ENCODE results near the gene EFNA1. TPM values are rescaled to one million over a fixed set of nuclear protein-coding genes. Genes with fewer than 3 reads are reported as not detected.
A peak's percentile ranks its signal among the peaks of the same experiment; 100 is the strongest.

EFNA1 gene
- total and polyA plus RNA-seq, 2 of the 13 experiments (the other 11 are each of a cell fraction or from before 2014, with no cell fraction given): 81.8 to 874 TPM

DNA sequence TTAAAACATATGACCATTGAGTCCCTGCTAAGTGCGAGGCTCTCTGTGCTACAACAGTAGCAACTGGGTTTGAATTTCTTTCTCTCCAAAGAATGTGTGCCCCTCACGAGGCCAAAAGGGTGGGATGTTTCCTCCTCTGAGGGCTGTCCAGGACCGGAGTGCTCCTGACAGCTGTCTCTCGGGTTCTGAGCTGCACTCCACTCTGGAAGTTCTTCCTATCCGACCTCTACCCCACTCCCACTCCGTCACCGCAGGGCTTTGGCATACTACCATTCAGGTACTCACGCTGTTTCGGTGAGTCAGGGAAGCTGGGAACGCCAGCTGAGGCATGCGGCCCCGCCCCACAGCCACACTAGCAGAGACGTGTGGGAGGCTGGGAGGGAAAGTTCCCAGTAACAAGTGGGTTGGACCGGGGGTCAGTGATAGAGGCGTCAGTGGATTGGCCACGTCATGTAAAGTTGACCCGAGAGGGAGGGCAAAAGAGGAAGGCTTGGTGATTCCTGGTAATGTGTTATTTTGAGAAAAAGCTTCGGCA lies 7.3 kb downstream of the EFNA1 start (continued):
- peak; percentile 89; the same call in 1 of the 3 replicates for TF ChIP-seq MXI1 (IDR thresholded peaks at IDR 0.05; ENCODE audit: borderline replicate concordance, low read depth, low read length)
- TF ChIP-seq REXO4 (CRISPR knock-in tag; IDR thresholded peaks at IDR 0.05; ENCODE audit: borderline replicate concordance): no peak
- TF ChIP-seq, protein P1, sequence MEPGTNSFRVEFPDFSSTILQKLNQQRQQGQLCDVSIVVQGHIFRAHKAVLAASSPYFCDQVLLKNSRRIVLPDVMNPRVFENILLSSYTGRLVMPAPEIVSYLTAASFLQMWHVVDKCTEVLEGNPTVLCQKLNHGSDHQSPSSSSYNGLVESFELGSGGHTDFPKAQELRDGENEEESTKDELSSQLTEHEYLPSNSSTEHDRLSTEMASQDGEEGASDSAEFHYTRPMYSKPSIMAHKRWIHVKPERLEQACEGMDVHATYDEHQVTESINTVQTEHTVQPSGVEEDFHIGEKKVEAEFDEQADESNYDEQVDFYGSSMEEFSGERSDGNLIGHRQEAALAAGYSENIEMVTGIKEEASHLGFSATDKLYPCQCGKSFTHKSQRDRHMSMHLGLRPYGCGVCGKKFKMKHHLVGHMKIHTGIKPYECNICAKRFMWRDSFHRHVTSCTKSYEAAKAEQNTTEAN (CRISPR knock-in tag; conservative IDR thresholded peaks at IDR 0.05): peak; percentile 68
- TF ChIP-seq KDM1A (CRISPR knock-in tag; IDR thresholded peaks at IDR 0.05): no peak
- no peak for TF ChIP-seq NONO (IDR thresholded peaks at IDR 0.05)
- no peak; the same call in 1 of the 2 replicates for TF ChIP-seq NONO (CRISPR knock-in tag; conservative IDR thresholded peaks at IDR 0.05)
- TF ChIP-seq CENPT (CRISPR knock-in tag; IDR thresholded peaks at IDR 0.05; ENCODE audit: low read depth): no peak
- TF ChIP-seq, protein P2, sequence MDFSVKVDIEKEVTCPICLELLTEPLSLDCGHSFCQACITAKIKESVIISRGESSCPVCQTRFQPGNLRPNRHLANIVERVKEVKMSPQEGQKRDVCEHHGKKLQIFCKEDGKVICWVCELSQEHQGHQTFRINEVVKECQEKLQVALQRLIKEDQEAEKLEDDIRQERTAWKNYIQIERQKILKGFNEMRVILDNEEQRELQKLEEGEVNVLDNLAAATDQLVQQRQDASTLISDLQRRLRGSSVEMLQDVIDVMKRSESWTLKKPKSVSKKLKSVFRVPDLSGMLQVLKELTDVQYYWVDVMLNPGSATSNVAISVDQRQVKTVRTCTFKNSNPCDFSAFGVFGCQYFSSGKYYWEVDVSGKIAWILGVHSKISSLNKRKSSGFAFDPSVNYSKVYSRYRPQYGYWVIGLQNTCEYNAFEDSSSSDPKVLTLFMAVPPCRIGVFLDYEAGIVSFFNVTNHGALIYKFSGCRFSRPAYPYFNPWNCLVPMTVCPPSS (IDR thresholded peaks at IDR 0.05): no peak
- no peak; the same call in 1 of the 2 replicates for TF ChIP-seq MIER2 (CRISPR knock-in tag; IDR thresholded peaks at IDR 0.05)
- TF ChIP-seq, protein P3, sequence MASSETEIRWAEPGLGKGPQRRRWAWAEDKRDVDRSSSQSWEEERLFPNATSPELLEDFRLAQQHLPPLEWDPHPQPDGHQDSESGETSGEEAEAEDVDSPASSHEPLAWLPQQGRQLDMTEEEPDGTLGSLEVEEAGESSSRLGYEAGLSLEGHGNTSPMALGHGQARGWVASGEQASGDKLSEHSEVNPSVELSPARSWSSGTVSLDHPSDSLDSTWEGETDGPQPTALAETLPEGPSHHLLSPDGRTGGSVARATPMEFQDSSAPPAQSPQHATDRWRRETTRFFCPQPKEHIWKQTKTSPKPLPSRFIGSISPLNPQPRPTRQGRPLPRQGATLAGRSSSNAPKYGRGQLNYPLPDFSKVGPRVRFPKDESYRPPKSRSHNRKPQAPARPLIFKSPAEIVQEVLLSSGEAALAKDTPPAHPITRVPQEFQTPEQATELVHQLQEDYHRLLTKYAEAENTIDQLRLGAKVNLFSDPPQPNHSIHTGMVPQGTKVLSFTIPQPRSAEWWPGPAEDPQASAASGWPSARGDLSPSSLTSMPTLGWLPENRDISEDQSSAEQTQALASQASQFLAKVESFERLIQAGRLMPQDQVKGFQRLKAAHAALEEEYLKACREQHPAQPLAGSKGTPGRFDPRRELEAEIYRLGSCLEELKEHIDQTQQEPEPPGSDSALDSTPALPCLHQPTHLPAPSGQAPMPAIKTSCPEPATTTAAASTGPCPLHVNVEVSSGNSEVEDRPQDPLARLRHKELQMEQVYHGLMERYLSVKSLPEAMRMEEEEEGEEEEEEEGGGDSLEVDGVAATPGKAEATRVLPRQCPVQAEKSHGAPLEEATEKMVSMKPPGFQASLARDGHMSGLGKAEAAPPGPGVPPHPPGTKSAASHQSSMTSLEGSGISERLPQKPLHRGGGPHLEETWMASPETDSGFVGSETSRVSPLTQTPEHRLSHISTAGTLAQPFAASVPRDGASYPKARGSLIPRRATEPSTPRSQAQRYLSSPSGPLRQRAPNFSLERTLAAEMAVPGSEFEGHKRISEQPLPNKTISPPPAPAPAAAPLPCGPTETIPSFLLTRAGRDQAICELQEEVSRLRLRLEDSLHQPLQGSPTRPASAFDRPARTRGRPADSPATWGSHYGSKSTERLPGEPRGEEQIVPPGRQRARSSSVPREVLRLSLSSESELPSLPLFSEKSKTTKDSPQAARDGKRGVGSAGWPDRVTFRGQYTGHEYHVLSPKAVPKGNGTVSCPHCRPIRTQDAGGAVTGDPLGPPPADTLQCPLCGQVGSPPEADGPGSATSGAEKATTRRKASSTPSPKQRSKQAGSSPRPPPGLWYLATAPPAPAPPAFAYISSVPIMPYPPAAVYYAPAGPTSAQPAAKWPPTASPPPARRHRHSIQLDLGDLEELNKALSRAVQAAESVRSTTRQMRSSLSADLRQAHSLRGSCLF (CRISPR knock-in tag; IDR thresholded peaks at IDR 0.05; ENCODE audit: borderline replicate concordance): no peak
- no peak for TF ChIP-seq DPF2 (CRISPR knock-in tag; IDR thresholded peaks at IDR 0.05; ENCODE audit: borderline replicate concordance, low read depth)
- TF ChIP-seq ZNF143 (CRISPR knock-in tag; IDR thresholded peaks at IDR 0.05): peak; percentile 67
- no peak for TF ChIP-seq TMF1 (CRISPR knock-in tag; IDR thresholded peaks at IDR 0.05; ENCODE audit: low read depth)
- TF ChIP-seq DNMT3B (CRISPR knock-in tag; conservative IDR thresholded peaks at IDR 0.05): peak; percentile 84; the same call in 1 of the 2 replicates
- no peak for TF ChIP-seq ZNF501 (CRISPR knock-in tag; IDR thresholded peaks at IDR 0.05)
- no peak for TF ChIP-seq ZNF546 (CRISPR knock-in tag; conservative IDR thresholded peaks at IDR 0.05)
- no peak for TF ChIP-seq ZBTB8A (CRISPR knock-in tag; IDR thresholded peaks at IDR 0.05; ENCODE audit: borderline replicate concordance, low read depth)
- no peak for TF ChIP-seq RBFOX2 (IDR thresholded peaks at IDR 0.05; ENCODE audit: low read depth, low read length)
- TF ChIP-seq GFI1 (CRISPR knock-in tag; IDR thresholded peaks at IDR 0.05; ENCODE audit: borderline replicate concordance): 0 out of 2 replicates have a peak, but pooled peaks have one; percentile 13
- no peak for TF ChIP-seq SETDB1 (CRISPR knock-in tag; IDR thresholded peaks at IDR 0.05; ENCODE audit: borderline replicate concordance)
- peak; percentile 43; the same call in 1 of the 2 replicates for TF ChIP-seq HIVEP1 (CRISPR knock-in tag; IDR thresholded peaks at IDR 0.05)
- TF ChIP-seq ZNF331 (CRISPR knock-in tag; IDR thresholded peaks at IDR 0.05): peak; percentile 72
- peak; percentile 36; the same call in 1 of the 2 replicates for TF ChIP-seq NKX3-1 (CRISPR knock-in tag; IDR thresholded peaks at IDR 0.05)
- TF ChIP-seq ATF7 (IDR thresholded peaks at IDR 0.05): no peak
- TF ChIP-seq ATF7 (CRISPR knock-in tag; IDR thresholded peaks at IDR 0.05): no peak
- TF ChIP-seq ZNF296 (CRISPR knock-in tag; conservative IDR thresholded peaks at IDR 0.05): no peak

Data from HepG2 (cell line).